IPS-18c (cell line): ENCODE results near the gene NKX2-2.
A peak's percentile ranks its signal among the peaks of the same experiment; 100 is the strongest.

Source experiments
- H3K4me3 ChIP-seq: 2 replicates; pipeline ENCODE4 v1.7.0; 2013; ENCODE audit warnings: low read depth, mild to moderate bottlenecking, low read length, moderate library complexity; ENCODE audit not compliant: insufficient read depth
- H3K9me3 ChIP-seq: one replicate; pipeline ENCODE4 v1.6.1; 2013; ENCODE audit warnings: mild to moderate bottlenecking, low read length, moderate library complexity; ENCODE audit not compliant: control insufficient read depth, insufficient read depth

Gene NKX2-2

GRCh38 chr20:21526776-21527175, 12.9 kb upstream of the NKX2-2 start:
- Histone ChIP-seq H3K9me3 (peaks cover 2% of the 10 kb centered on the region), H3K4me3 (no peak overlapping the region)

- Histone ChIP-seq H3K4me3 (no peak overlapping the region), H3K9me3 (peaks cover 5% of the 10 kb centered on the region)
Observed at GRCh38 chr20:21523895-21524294, 10.0 kb upstream of the NKX2-2 start.

- Histone ChIP-seq H3K4me3 (peak overlapping the region; percentile 52; the same call in 1 of the 2 replicates), H3K9me3 (peaks cover 5% of the 10 kb centered on the region)
Observed at GRCh38 chr20:21523281-21523868, 9.5 kb upstream of the NKX2-2 start.

- peak overlapping the region; percentile 52 for H3K4me3 ChIP-seq
- peaks cover 5% of the 10 kb centered on the region for H3K9me3 ChIP-seq
Observed at GRCh38 chr20:21522481-21523280, 8.8 kb upstream of the NKX2-2 start.

GRCh38 chr20:21521596-21522480, 8.0 kb upstream of the NKX2-2 start:
- peaks cover 5% of the 10 kb centered on the region for H3K9me3 ChIP-seq
- H3K4me3 ChIP-seq = peak overlapping the region; percentile 52

- Histone ChIP-seq H3K4me3 (peak overlapping the region; percentile 52), H3K9me3 (peaks cover 5% of the 10 kb centered on the region)
Observed at GRCh38 chr20:21520702-21521595, 7.1 kb upstream of the NKX2-2 start.

- H3K9me3 ChIP-seq = peaks cover 7% of the 10 kb centered on the region
- H3K4me3 ChIP-seq = no peak overlapping the region
Observed at GRCh38 chr20:21519136-21519584, 5.3 kb upstream of the NKX2-2 start.

- H3K4me3 ChIP-seq = no peak overlapping the region
- H3K9me3 ChIP-seq = peaks cover 7% of the 10 kb centered on the region
Observed at GRCh38 chr20:21518292-21518991, 4.6 kb upstream of the NKX2-2 start.

GRCh38 chr20:21517566-21518277, 3.9 kb upstream of the NKX2-2 start:
- Histone ChIP-seq H3K4me3 (no peak overlapping the region), H3K9me3 (peaks cover 4% of the 10 kb centered on the region)

- no peak overlapping the region; the same call in 1 of the 2 replicates for H3K4me3 ChIP-seq
- peaks cover 4% of the 10 kb centered on the region for H3K9me3 ChIP-seq
Observed at GRCh38 chr20:21516861-21517565, 3.1 kb upstream of the NKX2-2 start.

- Histone ChIP-seq H3K4me3 (peak overlapping the region; percentile 3; the same call in 1 of the 2 replicates), H3K9me3 (peaks cover 2% of the 10 kb centered on the region)
Observed at GRCh38 chr20:21516180-21516567, 2.3 kb upstream of the NKX2-2 start.

GRCh38 chr20:21515300-21516179, 1.7 kb upstream of the NKX2-2 start:
- peaks cover 2% of the 10 kb centered on the region for H3K9me3 ChIP-seq
- no peak overlapping the region; the same call in 1 of the 2 replicates for H3K4me3 ChIP-seq

GRCh38 chr20:21514553-21515251, 838 bp upstream of the NKX2-2 start:
- H3K4me3 ChIP-seq = peak overlapping the region; percentile 43

More at GRCh38 chr20:21514553-21515251, 838 bp upstream of the NKX2-2 start:
- peaks cover 2% of the 10 kb centered on the region for H3K9me3 ChIP-seq
